T-helper 22 cell (primary cell): ENCODE measurements around the gene KLHL3.

Experiments used
- DNase-seq: peaks from one replicate; pipeline ENCODE4 v3.0.0-alpha.2; 2020; ENCODE audit warnings: low read depth

Gene KLHL3

DNA sequence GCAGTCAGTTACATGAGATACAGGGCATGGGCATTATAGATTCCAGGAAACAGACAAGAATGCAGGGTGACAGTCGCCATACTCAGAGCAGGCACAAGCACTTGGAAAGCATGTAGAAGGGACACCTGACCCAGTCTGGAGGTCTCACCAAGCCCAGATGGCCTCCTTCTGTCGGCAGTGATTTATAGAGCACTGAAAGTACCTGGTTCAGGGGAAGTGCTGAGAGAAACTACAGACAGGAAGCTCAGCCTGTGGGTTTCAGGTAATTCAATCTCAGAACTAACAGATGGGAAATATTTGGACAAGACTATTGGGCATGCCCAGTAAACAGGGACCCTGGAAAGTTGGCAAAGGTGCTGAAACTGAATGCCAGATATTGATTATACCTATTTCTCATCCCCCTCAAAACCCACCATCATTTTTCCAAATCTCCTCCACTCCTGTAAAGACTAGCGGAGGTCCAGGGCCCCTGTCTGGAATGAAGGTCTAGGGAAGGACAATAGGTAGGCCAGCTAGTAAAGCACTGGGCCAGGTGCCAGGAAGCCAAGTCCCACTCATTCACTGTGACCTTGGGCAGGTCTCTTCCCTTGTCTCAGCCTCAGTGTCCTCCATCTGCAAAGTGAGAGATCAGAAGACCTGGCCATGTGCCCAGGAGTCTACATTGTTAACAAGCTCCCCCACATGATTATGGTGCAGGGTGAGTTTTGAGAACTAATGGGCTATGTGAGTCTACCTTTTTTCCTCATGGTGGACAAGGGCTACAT lies 26.9 kb downstream of the KLHL3 start:
- DNase-seq, result no peak

DNA sequence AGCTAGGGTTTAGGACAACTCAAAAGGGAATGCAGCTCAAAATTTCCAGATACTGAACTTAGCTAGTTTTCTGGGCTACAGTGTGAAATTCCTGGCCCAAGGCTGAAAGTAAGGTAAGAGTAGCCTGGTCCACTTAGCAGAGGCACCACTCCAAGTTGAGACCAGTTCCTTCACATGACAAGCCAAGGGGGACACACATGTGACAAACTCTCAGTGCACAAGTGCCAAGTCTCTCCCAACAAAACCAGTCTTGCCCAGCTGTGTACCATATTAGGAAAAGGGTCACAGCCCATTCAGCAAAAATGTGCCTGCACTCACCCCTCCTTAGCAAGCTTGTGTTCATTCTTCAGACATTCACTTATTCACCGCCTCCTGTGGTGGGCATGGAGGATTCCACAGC lies 27.8 kb downstream of the KLHL3 start:
- no peak for DNase-seq

DNA sequence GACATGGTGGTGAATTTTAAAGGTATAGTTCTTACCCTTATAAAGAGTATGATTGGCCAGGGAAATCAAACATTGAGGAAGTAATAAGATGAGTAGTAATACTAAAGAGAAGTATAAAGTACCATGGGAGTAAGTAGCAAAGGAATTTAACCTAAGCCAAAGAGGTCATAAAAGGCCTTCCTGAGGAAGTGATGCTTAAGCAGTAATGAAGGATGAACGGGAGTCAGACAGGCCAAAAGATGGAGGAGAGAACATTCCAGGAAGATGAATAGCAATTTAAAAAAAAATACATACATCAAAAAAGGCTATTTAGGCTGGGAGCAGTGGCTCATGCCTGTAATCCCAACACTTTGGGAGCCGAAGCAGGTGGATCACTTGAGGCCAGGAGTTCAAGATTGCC lies 29.0 kb downstream of the KLHL3 start:
- no peak for DNase-seq

DNA sequence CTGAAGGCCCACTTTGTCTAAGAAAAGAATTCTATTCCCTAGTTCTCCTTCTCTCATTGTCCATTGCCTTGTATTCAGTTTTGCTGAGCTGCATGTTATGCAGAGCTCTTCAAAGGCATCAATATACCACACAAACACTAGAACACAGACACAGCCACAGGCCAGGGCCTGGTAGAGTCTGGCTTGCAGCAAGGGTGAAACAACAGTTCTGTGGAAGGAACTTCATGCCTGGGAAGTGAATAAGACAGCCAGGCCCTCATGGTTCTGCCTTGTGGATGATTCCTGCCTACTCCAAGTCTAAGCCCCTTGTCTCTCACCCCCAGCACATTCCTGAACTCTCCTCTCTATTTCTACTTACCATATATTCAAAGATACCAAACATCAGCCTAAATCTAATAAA lies 30.8 kb downstream of the KLHL3 start:
- no peak for DNase-seq

DNA sequence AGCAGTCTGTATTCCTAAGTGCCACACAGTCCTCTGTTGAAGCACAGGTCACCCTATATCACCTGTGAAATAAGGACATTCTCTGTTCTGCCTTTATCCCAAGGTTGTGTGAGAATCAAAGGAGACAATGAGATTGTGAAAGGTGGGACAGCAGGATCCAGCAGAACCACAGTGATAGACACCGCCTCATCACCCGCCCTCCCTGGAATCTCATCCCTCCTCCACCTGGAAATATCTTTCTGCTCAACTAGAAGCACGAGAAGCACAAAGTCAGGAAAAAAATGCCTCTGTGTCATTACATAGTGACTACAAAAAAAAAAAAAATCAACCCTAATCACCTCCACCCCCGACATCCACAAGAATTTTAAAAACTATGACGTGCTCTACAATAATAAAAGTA lies 32.3 kb downstream of the KLHL3 start:
- DNase-seq, result no peak

DNA sequence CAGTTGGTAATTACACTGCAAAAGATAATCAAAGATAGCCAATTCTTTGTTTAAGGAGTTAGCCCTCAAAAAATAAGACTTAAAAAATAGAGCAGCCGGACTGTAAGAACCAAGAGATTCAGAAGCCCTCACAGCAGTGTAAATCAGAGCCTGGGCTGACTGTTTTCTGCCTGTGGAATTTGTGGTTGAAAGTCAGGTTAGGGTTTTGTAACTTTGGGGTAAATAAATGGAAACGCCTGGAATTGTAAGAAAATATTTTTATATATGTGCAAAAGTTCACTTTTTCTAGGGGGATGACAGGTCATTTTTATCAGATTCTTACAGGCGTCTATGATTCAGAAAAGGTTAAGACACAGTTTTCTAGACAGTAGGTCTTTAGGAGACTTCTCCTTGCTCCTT lies 35.6 kb downstream of the KLHL3 start:
- no peak for DNase-seq

DNA sequence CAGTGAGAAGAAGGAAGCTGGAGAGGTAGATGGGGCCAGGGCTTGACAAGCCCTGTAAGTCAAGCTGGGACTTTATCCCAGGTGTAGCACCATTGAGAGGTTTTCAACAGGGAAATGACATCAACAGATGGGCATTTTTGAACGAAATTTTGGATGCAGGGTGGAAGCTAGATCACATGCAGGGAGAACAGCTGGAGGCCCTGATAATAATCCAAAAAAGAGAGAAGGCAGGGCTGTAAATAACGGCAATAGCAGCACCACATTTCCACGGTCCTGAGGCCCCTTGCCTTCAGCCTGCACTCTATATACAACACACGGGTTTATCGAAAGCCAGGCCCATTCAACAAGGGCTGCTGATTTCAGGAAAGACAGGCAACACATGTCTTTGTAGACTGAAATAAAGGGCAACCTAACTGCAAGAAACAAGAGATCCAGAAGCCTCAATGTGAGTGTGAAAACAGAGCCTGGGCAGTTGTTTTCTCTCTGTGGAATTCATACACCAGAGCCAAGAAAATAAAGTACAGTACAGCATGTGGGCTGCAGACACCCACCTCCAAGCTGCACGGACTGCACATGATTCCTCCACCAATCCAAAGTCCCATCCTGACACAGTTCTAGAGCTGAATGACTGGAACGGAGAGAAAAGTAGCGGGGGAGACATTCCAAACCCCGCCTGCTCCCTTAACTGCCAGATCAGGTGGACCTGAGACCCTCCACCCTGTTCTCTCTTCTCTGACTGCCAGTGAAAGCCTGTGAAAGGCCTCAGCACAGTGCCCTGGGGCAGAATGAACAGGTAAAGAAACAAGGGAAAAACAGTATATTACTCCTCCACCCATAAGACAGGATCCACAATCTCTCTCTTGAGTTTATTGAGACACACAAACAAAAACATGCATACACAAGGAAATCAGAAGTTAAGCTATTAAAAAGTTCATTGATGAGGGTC lies 36.3 kb downstream of the KLHL3 start:
- DNase-seq, result no peak

DNA sequence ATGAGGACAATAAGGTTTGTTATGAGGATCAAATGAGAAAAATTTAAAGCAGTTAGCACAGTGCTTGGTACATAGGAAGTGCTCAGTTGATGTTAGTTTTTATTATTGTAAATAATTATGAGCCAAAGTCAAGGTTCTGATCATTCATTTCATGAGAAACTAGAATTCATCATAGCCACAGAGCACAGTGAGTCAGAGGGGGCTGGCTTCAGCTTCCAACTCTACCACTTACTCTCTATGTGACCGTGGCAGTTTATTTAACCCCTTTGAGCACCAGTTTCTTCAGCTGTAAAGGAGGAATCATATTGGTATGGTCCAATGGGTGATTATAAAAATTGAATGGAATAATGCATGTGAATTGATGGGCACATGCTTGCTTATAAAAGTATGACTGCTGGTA lies 39.4 kb downstream of the KLHL3 start:
- DNase-seq, result no peak

DNA sequence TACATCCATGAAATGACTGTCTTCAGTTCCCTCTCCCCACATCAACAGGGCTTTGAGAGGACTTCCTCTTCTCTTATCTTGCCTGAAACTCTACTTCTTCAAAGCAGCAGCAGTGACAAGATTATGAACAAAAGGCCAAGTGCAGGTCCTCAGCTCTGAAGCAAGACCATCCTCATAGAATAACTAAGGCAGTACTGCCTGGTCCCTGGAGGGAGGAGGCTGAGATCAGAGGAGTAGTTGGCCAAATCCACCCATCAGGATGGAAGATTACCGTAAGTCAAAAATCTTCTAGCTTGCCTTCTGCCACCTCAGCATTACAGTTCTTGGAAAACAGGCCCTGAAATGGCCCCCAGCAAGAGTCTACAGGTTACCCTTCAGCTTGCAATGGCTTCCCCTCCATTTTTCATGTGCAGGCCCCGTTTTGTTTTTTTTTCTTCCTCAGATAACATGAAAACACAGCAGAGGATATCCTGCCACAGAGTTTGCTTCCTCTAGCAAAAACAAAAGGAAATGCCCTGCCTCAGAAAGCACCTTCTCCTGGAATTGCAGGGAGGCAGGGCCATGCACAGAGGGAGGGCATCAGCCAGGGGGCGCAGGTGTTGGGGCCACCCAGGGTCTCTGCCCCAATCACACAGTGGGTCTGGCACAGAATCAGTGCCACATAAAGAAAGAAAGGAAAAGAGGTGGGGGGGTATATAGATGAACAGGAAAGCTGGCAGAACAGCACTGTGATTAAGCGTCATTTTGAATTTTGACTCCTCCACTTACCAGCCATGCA lies 40.0 kb downstream of the KLHL3 start:
- no peak for DNase-seq

DNA sequence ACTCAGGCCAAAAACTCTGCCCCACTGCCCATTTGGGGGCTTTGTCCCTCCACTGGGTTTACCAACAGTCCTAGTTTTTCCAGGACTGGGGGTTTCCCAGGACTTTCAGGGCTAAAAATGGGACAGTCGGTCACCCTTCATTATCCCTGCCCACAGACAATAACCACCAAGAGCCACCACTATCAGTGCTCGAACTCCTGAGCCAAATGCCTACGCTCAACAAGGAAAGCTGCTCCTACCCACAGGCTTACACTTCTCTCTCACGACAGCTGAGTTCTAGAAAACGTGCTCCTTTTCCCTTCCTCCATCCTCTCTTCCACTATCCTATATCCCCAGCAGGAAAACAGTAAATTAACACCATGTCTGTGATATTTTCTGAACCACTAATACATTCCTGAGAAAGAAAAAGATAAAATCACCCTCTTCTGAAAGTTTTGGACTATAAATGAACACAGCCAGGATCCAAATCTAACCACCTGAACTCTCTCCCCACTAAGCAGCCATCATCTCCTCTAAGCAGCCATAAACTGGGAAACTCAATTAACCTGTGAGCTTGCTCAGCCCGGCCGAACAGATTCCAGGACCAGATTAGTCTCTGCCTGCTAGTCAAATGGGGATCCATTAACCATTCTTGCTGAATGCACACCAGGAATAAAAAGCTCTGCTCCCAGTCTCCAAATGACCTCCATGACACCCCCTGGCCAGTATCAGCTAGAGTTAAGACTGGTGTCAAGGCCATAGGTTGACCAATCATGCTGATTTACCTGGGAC lies 41.8 kb downstream of the KLHL3 start:
- no peak for DNase-seq

DNA sequence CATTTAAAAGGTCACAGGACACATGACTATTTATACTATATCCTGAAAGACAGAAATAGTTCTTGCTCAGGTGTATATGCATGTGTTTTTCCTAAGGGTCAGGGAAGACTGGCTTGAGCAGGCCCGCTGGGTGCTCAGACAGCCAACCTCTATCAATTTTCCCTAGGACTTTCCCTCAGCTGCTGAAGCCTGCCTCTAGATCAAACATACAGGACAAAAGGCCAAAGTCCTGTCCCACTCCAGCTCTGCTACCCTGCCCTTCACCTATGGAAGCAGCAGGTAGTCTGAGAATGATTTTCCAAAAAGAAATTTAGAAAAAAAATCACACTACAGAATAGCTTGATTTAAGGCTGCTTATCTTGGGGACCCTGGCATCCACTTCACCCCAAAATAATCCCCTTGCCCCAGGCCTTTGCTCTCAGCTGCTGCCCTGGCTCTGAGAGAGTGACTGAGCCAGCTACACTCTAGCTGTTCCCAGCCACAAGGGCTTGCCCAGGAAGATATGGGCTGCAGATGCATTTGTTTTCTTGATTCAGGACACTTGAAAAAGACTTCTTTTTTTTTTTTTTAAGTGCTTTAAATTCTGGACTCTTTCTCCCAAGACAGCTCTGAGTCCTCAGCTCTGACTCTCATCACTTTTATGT lies 42.5 kb downstream of the KLHL3 start:
- DNase-seq, result no peak

DNA sequence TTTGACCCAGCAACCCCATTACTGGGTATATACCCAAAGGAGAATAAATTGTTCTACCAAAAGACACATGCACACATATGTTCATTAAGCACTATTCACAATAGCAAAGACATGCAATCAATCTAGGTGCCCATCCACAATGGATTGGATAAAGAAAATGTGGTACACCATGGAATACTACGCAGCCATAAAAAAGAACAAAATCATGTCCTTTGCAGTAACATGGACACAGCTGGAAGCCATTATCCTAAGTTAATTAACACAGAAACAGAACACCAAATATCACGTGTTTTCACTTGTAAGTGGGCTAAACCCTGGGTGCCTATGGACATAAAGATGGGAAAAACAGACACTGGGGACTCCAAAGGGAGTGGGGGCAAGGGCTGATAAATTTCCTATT lies 46.6 kb downstream of the KLHL3 start:
- no peak for DNase-seq

DNA sequence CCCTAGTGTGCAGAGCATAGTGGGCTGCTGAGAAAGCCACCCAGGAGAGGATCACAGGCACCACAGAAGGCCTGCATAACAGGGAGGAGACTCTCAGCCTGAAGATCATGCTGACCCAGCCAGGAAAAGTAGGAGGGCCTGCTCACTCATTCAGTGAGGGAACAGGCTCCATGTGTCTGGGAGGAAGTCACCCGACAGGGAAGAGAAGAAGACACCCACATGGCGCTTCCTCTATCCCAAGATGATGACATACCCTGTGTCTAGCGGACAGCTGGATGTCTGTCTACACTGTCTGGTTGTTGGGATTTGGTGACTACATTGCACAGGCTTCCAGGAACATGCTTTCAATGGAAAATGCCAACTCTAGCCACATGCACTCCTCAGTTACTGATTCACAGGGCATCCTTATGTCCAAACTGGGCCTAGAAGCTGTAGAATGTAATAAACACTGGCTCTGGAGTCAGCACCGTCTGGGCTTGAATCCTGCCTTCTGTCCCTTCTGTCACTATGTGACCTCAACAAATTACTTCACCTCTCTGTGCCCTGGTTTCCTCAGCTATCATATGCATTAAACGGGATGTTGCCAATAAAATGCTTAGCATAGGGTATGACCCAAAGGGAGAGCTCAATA lies 47.6 kb downstream of the KLHL3 start:
- no peak for DNase-seq

DNA sequence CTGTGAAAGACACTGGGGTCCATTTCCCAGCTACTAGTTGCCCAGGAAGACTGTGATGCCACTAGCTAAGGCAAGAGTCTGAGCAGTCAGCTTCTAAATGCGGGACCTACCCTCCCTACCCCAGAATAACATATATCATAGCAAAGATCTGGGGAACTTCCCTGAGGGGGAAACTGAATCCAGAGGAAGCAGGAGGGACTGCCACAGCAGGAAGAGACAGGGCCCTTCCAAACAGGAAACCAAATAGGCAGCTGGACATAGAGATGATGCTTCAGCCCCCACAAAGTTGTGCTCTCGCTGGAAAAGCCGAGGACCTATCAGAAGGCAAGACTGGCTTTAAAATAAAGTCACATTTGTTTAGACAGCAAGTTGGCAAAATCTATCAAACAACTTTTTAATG lies 51.1 kb downstream of the KLHL3 start:
- DNase-seq, result no peak

DNA sequence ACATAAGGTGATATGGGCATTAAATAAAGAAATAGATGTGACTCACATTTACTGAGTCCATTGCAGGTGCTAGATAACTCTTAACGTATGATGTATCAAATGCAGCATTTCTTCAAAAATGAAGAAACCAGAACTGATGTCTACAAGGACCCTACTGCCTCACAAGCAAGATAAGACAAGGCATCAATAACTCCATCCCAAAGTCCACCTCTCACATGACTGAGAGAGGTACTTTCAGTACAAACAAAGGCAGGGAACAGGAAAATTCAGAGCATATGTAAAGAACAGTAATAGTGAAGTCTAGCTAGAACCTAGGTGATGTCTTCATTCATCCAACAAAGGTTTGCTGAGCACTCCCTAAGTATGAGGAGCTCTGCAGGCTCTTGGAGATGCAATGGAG lies 54.7 kb downstream of the KLHL3 start:
- DNase-seq, result no peak

DNA sequence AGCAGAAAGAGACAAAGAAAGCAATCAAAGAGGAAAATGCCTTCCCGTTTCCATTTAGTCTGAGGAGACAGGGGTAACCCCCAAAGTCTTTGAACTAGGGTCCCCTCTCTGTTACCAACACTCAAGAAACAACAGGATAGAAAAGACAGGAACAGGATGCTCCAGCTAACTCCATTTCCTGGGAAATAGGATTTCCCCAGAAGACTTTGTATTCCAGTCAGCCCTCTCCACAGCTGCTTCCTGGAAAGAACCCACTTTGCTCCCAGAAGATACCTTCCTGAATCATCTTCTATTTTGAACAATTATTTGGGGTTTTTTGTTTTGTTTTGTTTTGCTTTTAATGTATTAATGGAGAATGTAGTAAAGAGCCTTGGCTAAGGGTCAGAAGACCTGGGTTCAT lies 56.0 kb downstream of the KLHL3 start:
- no peak for DNase-seq

DNA sequence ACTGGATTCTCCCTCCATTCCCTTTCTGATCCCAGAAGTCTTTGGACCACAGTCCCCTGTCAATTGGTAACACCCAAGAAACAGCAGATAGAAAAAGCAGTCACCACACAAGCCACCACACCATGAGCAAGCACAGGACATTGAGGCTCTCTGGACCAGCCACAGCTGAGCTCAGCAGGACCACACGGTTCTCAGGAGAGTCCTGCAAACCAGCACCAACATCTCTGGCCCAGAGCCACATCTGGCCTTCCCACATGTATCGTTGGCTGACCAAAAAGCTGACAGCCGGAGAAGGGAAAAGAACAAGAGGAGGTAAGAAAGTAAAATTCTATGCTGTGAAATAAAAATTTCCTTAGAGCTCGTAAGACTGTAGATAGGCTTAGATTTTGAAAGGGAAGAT lies 56.7 kb downstream of the KLHL3 start:
- no peak for DNase-seq

DNA sequence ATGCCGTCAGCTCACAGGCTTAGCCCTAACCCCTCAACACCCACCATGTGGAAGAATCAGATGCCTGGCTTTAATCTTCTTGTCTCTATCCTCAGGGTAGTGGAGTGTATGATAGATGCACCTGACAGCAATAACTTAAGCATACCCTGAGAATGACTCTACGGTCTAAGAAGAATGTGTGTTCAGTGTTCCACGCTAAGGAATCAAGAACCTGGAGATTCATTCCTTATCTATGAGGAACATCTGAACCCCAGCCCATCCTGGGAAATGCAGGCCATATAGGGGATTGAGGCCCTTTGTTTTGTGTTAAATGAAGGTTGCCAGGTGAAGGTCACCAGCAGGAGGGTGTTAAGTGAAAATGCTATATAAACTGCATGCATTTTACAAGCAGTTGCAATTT lies 63.0 kb downstream of the KLHL3 start:
- no peak for DNase-seq

DNA sequence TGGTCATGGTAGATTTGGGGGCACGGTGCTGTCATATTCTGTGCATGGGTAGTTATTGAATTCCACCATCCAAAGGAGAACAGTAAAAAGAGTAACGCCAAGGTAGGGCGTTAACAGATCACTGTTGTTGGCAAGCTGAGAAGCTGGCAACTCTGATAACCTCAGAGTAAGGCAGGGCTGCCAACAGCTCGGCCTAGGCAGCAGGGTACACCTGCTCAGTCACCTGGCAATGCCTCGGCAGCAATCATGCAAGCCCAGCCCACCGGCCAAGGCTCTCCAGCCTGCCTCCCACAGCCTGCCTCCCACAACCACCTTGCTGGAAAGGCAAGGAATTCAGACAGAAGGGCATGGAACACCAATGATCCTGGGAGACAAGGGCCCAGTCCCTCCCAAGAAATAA lies 63.9 kb downstream of the KLHL3 start:
- no peak for DNase-seq

DNA sequence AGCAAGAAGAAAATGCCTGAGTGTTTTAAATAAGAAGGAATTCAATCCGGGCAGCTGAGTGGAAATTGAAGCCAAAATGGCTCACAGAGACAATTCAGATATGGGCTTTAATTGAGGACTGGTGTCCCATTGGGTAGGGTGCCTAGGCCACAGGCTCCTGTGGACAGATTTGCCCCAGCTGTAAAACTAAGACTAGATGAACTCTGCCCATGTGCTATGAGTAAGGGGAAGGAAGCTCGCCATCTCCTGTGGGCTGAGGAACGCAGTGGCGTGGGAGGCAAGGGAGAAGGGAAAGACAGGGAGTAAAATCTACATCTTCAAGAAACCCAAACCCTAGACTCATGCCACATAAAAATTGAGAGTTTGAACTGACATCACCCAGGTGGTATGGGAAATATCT lies 66.1 kb downstream of the KLHL3 start:
- no peak for DNase-seq

DNA sequence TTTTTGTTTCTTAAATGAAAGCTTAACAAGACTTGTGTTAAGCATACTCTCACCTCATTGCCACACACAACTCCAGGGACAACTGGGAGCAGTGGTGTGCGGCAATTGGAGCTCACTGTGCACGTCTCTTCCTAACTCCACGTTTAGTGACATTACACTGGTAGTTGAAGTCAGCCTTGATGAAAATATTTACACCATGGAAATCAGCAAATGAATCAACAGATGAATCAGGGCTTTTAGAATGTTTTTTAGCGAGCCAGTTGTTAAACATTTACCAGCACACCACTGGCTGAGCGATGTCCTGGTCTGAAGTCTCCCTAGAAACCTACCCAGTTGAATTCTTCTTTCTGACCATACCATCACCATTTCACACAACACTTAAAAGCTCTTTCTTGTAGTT lies 67.3 kb downstream of the KLHL3 start:
- no peak for DNase-seq
